GM20000 (cell line): Measurements from ENCODE around the gene ST3GAL2.
A peak's percentile ranks its signal among the peaks of the same experiment; 100 is the strongest.
"Not testable (repeated sequence)": the region's sequence is repeated elsewhere in the genome, so short reads cannot be mapped to it uniquely, and the experiment has no call there.

Experiments used
- DNase-seq: peaks from one replicate; pipeline ENCODE4 v3.0.0; 2012; ENCODE audit warnings: low spot score
- CTCF ChIP-seq: IDR thresholded peaks from 2 replicates; pipeline ENCODE4 v1.5.1; 2012; ENCODE audit warnings: mild to moderate bottlenecking, control low read depth; ENCODE audit errors: extremely low read depth, missing control alignments

ST3GAL2 gene

DNA sequence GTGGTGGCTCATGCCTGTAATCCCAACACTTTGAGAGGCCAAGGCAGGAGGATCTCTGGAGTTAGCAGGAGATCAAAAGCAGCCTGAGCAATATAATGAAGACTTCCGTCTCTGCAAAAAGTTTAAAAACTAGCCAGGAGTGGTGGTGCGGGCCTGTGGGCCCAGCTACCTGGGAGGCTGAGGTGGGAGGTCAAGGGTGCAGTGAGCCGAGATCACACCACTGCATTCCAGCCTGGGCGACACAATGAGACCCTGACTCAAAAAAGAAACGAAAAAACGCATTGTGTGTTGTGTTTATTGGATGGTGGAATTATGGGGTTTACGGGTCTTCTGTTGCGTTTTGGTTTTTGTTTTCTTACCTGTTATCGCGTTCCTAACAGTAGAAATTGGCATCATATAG, 93.1 kb downstream of the ST3GAL2 start:
- no peak for TF ChIP-seq CTCF

DNA sequence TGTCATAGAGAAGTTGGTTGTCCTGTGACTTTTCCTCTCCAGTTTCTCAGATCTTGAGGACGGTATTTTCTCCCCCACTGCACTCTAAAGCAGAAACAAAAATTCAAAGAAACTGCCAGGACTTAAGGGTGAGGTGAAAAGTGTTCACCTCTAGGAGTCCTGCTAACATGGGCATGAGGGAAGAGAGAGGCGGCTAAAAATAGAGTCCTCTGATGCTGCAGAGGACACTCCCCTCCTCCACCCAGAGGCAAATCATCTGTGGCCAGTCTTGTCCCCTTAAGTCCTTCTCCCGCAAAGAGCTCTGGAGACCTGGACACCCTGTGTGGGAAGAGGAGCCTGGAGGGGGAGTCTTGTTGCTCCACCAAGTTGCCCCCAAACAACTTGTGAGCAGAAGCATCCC, 96.9 kb downstream of the ST3GAL2 start:
- TF ChIP-seq CTCF, result no peak

More for the DNA sequence above, 93.1 kb downstream of the ST3GAL2 start:
- DNase-seq, result no peak

DNA sequence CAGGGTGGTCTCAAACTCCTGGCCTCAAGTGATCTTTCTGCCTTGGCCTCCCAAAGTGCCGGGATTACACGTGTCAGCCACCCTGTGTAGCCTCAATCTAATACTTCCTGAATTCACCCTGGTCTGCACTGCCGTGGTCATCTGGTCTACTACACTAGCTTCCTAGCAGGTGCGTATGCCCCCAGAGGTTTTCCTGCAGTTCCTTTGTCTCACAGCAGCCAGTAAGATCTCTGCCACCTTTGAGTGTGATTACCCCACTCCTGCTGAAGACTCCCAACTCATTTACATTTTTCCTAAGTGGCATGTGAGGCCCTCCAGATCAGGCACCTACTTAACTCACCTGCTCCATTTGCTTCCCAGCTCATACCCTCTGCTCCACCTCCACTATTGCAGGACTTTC, 97.3 kb downstream of the ST3GAL2 start:
- DNase-seq, result no peak
- no peak for TF ChIP-seq CTCF

More for the DNA sequence above, 96.9 kb downstream of the ST3GAL2 start:
- no peak for DNase-seq

DNA sequence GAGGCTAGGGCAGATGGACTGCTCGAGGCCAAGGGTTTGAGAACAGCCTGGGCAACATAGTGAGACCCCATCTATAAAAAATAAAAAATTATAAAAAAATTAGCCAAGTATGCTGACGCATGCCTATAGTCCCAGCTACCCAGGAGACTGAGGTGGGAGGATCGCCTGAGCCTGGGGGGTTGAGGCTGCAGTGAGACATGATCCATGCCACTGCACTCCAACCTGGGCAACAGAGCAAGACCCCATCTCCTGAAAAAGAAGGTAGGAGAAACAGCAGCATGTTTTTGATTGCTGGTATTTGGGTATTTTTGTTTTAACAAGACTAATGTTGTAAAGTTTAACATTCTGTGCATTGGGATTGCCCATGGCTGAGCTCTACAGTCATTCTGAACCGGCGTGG, 101.1 kb downstream of the ST3GAL2 start:
- no peak for TF ChIP-seq CTCF
- no peak for DNase-seq

GRCh38 chr16:70332728-70333127, 106.2 kb downstream of the ST3GAL2 start:
- DNase-seq, result not testable (repeated sequence)

- DNase-seq, result no peak
- TF ChIP-seq CTCF, result peak; percentile 45
These were observed 107.1 kb downstream of the ST3GAL2 start for GRCh38 chr16:70331588-70332358.

DNA sequence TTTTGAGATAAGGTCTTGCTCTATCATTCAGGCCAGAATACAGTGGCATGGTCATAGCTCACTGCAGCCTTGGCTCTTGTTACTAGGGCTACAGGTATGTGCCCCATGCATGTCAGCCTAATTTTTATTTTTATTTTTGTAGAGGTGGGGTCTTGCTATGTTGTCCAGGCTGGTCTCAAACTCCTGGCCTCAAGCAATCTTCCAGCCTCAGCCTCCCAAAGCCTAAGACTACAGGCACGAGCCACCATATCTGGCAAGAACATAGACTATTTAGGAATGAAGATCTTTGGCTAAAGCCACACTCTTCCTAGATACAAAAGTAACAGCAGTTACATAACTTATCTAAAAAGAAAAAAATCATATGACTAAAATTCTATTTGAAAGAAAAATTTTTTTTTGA, 107.8 kb downstream of the ST3GAL2 start:
- TF ChIP-seq CTCF, result no peak
- no peak for DNase-seq
